Activated CD4-positive, CD25-positive, alpha-beta regulatory T cell (primary cell): Measurements from ENCODE around the gene TMEM106C.

ENCODE experiments used
- DNase-seq, 4 experiments: peaks; one replicate each; lab custom pipeline; 2025; lab: John Stamatoyannopoulos, UW

Gene TMEM106C

GRCh38 chr12:47995981-47996401 is 32.6 kb downstream of the TMEM106C start:
- DNase-seq: no peak

- DNase-seq: no peak
These were observed 33.9 kb downstream of the TMEM106C start for GRCh38 chr12:47997321-47997720.

- DNase-seq: no peak
These were observed 36.4 kb downstream of the TMEM106C start for GRCh38 chr12:47999816-48000215.

- no peak for DNase-seq
These were observed 37.6 kb downstream of the TMEM106C start for GRCh38 chr12:48000878-48001504.

- no peak for DNase-seq
These were observed 38.4 kb downstream of the TMEM106C start for GRCh38 chr12:48001505-48002413.

- no peak for DNase-seq
These were observed 39.0 kb downstream of the TMEM106C start for GRCh38 chr12:48002414-48002730.

GRCh38 chr12:48002773-48003218 is 39.4 kb downstream of the TMEM106C start:
- no peak for DNase-seq

GRCh38 chr12:48003226-48004052 is 40.0 kb downstream of the TMEM106C start:
- DNase-seq: no peak

GRCh38 chr12:48004053-48004941 is 40.9 kb downstream of the TMEM106C start, which contains the start of gene COL2A1:
COL2A1 (minus strand) TSS chr12:48004476; CDS start chr12:48004321, 155 bp downstream.
- DNase-seq: no peak

GRCh38 chr12:48005001-48005749 is 41.8 kb downstream of the TMEM106C start:
- no peak for DNase-seq

- DNase-seq: no peak
These were observed 42.3 kb downstream of the TMEM106C start for GRCh38 chr12:48005750-48006021.

- DNase-seq: no peak
These were observed 43.8 kb downstream of the TMEM106C start for GRCh38 chr12:48007206-48007605.

GRCh38 chr12:48008349-48008748 is 45.0 kb downstream of the TMEM106C start:
- DNase-seq: no peak

- DNase-seq: no peak
These were observed 45.6 kb downstream of the TMEM106C start for GRCh38 chr12:48008950-48009349.

GRCh38 chr12:48009471-48009870 is 46.1 kb downstream of the TMEM106C start:
- DNase-seq: no peak

- no peak for DNase-seq
These were observed 47.1 kb downstream of the TMEM106C start for GRCh38 chr12:48010366-48010970.

GRCh38 chr12:48012070-48012469 is 48.7 kb downstream of the TMEM106C start:
- no peak for DNase-seq

- DNase-seq: no peak
These were observed 49.9 kb downstream of the TMEM106C start for GRCh38 chr12:48013287-48013686.

- DNase-seq: no peak
These were observed 51.7 kb downstream of the TMEM106C start for GRCh38 chr12:48015129-48015528.

- no peak for DNase-seq
These were observed 52.6 kb downstream of the TMEM106C start for GRCh38 chr12:48015954-48016353.
